Kidney glomerular epithelial cell (primary cell): ENCODE results near the gene FOSL2.

Source experiments
- DNase-seq: peaks from one replicate; lab custom pipeline; 2025; lab: John Stamatoyannopoulos, UW

Gene FOSL2

GRCh38 chr2:28433215-28433614 lies 40.6 kb downstream of the FOSL2 start:
- DNase-seq: no peak

GRCh38 chr2:28433935-28434599 lies 41.4 kb downstream of the FOSL2 start:
- DNase-seq: no peak

- no peak for DNase-seq
Observed at GRCh38 chr2:28434600-28434989, 41.9 kb downstream of the FOSL2 start.

DNA sequence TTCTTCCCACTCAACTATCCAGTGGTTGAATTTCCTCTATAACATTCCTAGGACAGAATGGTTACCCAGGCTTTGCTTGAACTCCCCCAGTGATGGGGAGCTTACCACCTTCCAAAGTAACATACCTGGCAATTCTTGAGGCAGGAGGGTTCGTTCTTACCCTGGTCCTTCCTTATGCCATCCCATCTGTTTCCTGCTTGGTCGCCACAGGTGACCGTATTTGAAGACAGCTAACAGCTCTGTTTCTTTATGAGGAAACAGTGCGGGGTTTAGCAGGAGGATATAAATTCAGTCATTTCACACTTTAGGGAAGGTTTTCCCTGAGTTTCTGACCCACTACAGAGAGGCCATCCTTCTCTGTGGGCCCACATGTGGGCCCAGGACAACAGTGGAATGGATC lies 42.6 kb downstream of the FOSL2 start:
- DNase-seq: no peak

- peak; percentile 88 for DNase-seq
Observed at GRCh38 chr2:28435814-28436351, 43.2 kb downstream of the FOSL2 start.

DNA sequence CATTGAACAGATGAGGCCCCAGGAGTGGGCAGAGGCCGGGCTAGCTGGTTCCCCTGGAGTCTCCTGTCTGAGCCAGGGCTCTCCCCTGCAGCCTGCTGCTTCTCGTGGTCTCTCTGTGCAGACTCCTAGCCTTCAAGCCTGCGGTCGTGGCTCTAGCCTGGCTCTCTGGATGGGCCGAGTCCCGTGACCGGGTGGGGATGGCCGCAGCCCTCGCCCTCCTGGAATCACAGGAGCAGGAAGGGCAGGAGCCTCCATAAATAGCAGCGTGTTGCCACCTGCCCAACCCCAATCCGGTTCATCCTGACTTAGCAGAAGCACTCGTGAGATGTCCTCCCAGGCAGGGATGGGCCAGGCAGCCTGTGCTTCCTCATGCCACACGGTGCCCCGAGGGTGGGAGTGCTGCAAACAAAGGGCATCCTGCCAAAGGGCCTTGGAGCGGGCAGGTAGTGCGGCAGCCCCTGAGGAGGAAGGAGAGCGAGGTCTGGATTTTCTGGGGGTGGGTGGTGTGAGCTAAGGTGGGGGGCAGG lies 43.9 kb downstream of the FOSL2 start:
- DNase-seq: no peak

DNA sequence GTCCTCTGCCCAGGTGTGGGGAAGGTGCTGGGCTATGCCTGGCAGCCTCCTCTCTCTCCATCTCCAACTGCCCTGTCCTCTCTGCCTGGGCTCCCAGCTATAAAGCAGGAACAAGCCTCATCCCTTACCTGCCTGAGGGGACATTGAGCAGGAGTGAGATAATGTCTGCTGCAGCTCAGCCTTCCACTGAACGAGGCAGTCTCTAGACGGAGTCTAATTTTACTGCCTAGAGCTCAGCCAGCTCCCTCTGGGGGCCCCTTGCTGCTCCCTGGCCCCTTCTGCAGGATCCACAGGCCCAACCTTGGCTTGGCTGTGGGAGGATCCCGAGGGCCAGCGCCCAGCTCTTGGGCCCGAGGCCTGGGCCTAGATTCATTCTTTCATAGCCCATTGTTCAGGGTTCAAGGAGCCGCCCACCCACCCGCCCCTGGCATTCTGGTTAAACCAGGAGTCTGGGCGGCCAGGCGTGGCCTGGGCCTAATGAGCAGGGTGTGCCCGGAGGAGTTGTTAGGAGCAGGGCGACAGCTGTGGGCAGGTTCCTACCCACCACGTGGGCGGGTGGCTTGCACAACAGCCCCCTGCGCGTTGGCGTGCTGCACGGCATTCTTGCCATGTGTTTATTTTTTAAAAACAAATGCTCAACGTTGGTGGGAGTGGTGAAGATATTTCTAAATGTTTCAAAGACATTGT lies 44.6 kb downstream of the FOSL2 start:
- no peak for DNase-seq

GRCh38 chr2:28437918-28438317 lies 45.3 kb downstream of the FOSL2 start:
- no peak for DNase-seq

- no peak for DNase-seq
Observed at GRCh38 chr2:28438532-28439063, 45.9 kb downstream of the FOSL2 start.

GRCh38 chr2:28439127-28439526 lies 46.5 kb downstream of the FOSL2 start:
- no peak for DNase-seq

DNA sequence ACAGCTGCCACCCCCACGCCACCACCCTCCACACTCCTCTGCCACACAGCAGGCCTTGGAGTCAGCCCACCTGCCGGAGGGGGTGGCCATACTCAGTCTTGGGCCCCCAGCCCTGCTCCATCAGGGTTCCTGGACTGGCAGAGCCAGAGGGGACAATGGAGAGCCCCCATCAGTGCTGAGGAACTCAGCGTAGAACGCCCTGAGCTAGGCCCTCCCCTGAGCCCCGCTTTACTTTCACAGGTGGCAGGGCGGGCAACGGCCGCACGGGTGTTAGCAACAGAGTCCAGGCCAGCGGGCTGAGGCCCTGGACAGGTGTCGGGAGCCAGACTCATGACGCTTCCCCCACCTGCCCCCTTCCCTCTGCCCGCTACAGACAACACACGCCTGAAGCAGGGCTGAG lies 47.1 kb downstream of the FOSL2 start:
- no peak for DNase-seq

- no peak for DNase-seq
Observed at GRCh38 chr2:28442328-28442727, 49.7 kb downstream of the FOSL2 start.

GRCh38 chr2:28444956-28445355 lies 52.3 kb downstream of the FOSL2 start:
- no peak for DNase-seq

DNA sequence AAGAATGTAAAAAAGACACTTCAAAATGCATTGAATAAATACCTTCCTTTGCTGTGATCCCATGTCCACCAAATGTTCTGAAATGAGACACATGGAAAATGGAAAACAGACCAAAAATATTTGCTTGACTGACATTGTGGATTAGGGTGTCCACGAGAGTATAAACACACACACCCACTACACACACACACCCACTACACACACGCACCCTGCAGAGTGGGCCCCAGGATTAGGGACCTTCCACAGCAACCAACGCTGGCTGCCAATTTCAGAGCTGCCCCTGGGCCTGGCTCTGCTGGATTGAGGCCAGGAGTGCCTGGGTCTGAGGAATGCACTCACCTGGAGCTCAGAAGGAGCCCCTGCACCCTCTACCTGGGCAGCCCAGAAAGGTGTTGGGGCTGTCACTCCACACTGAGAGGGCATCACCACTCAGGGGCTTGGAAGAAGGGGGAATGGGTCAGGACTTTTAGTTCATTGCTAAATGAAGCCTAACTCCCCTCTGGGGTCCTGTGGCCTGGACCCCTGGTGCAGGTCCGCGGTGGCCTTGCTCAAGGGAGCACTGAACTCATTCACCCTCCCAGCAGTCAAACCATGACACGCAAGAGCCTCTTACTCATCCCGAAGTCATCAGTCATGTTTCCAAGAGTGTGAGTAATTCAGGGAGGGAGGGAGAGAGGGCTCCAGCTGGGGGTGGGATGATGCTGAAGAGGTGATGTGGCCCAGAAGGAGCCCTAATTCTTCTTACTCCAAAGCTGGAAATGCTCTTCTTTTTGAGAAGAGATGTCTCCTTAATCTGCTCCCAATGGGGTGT lies 53.0 kb downstream of the FOSL2 start:
- DNase-seq: peak; percentile 91

DNA sequence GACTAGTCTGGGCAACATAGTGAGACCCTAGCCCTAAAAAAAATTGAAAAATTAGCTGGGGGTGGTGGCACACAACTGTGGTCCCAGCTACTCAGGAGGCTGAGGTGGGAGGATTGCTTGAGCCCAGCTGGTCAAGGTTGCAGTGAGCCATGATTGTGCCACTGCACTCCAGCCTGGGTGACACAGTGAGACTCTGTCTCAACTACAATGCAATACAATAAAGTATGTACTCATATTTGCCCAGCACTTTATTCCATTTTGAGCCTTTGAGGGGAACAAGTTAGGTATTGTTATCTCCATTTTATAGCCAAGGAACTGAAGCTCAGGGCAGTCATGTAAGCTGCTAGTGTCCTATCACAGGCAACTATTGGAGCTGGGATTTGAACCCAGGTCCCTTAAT lies 53.9 kb downstream of the FOSL2 start:
- DNase-seq: no peak

- no peak for DNase-seq
Observed at GRCh38 chr2:28447086-28447485, 54.4 kb downstream of the FOSL2 start.

DNA sequence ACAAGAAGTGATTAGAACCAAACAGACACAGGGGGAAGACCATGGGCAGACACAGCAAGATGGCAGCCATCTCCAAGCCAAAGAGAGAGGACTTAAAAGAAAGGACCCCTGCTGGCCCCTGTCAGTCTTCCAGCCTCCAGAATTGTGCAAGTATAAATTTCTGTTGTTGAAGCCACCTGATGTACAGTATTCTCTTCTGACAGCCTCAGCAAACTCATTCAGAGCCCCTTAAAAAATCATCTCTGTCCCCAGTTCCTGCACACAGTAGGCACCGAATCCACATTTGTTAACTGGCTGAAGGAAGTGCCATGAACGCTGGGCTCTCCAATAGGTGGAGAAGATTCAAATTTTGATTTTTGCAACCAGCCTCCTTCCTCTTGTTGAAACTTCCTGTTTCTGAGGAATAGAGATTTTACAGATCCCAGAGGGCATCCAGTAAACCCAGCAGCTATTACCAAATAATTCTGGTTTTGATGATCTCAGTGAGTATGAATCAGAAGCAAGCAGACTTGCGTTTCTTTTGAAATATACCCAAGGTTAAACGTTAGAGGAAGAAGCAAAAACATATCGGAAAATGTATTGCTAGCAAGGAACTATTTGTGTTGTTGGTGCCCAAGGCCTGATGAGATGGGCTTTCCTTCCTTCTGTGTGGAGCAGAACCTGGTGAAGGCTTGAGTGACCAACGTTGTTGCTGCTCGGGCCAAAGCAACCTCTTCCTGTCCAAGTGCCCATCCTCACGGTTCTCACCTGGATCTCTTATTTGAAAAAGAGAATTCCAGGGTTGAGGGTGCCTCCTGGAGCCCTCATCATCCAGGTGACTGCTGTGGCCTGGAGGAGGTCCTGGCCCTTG lies 55.5 kb downstream of the FOSL2 start:
- DNase-seq: peak; percentile 29

DNA sequence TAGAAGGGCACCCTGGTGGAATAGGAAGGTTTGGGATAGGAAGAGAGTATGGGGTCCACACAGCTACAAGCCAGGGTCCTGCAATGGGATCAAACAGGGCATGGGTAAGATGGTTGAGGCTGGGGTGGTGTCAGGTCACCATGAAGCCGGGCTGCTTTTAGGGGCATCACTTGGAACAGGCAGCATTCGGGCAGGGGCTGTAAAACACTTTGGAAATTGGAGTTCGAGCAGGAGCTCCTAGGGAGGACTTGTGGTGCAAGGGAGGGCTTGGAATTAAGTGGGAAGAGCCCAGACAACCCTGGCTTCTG lies 56.1 kb downstream of the FOSL2 start:
- no peak for DNase-seq

GRCh38 chr2:28449126-28449487 lies 56.4 kb downstream of the FOSL2 start:
- DNase-seq: no peak

DNA sequence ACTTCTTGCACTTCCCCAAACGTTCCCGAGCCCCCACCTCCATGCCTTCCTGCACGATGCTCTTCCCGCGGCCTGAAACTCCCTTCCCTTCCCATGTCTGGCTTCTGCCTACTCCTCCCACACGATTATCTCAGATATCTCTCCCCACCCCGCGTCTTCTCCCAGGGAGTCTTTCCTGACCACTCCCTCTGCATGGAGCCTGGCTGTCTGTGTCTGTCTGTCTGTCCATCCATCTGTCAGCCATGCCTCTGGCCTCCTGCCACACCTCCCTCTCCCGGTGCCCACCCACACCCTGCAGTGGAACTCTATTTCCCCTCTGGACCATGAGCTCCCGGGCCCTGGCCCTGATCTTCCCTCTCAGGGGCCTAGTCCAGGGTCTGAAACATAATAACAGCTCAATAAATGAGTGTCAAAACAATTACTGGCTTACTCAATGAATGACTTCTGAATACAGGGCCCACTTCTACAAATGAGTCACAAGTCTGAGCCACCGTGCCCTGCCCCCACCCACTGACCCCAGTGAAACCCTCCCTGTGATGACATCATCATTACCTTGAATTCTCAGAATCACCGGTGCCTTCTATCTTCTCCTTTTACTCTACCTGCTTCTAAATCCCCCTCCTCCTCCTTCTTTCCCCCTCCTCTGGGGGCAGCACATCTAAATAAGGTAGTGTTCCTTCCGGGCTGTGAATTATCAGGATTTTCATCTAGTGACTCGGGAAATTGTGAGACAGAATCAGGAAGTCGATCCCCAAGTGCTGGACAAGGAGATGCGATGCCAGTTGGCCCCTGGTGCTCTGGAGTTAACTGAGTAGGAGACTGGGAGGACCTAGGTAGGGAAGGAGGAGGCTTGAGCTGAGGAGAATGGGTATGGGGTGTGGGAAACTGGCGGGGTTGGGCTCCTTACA lies 57.1 kb downstream of the FOSL2 start:
- DNase-seq: peak; percentile 78
